LNCAP (cell line): ENCODE measurements around the gene ARSK.

Experiments
- CTCF ChIP-seq: fragments of 450-650 bp; IDR thresholded peaks from 2 replicates; pipeline ENCODE4 v1.5.1; 2017; ENCODE audit warnings: mild to moderate bottlenecking

The ARSK gene

GRCh38 chr5:95537501-95537900 is 17.4 kb upstream of the ARSK start:
- no peak for TF ChIP-seq CTCF

- TF ChIP-seq CTCF = no peak
Observed at GRCh38 chr5:95543017-95543705, 11.7 kb upstream of the ARSK start.

- no peak for TF ChIP-seq CTCF
Observed at GRCh38 chr5:95549030-95549429, 5.9 kb upstream of the ARSK start.

GRCh38 chr5:95554331-95554646 is 612 bp upstream of the ARSK start:
- no peak for TF ChIP-seq CTCF

GRCh38 chr5:95555553-95555952 is 652 bp downstream of the ARSK start:
- TF ChIP-seq CTCF = no peak

GRCh38 chr5:95557841-95558240 is 2.9 kb downstream of the ARSK start:
- TF ChIP-seq CTCF = no peak

GRCh38 chr5:95562282-95562681 is 7.4 kb downstream of the ARSK start:
- TF ChIP-seq CTCF = no peak

GRCh38 chr5:95563367-95563766 is 8.5 kb downstream of the ARSK start:
- TF ChIP-seq CTCF = no peak
